Coronary artery (tissue), 2 donors: ENCODE results near the gene PLEKHG1.

Source experiments
- DNase-seq: peaks from one replicate; pipeline ENCODE4 v3.0.0-alpha.2; 2017; ENCODE audit warnings: low spot score
- H3K27ac ChIP-seq, 2 donors: fragments of 200-600 bp; sonication (generic); one replicate each; pipeline ENCODE4 v1.5.1; 2016 to 2019
- H3K4me3 ChIP-seq: fragments of 200-600 bp; sonication (generic); 2 replicates; pipeline ENCODE4 v1.5.1; 2016; ENCODE audit warnings: mild to moderate bottlenecking, moderate library complexity
- TF ChIP-seq, protein P1 (sequence below): fragments of 200-600 bp; sonication (generic); IDR thresholded peaks from one replicate; pipeline ENCODE4 v1.5.1; 2019; ENCODE audit warnings: antibody characterized with exemption

The PLEKHG1 gene

DNA sequence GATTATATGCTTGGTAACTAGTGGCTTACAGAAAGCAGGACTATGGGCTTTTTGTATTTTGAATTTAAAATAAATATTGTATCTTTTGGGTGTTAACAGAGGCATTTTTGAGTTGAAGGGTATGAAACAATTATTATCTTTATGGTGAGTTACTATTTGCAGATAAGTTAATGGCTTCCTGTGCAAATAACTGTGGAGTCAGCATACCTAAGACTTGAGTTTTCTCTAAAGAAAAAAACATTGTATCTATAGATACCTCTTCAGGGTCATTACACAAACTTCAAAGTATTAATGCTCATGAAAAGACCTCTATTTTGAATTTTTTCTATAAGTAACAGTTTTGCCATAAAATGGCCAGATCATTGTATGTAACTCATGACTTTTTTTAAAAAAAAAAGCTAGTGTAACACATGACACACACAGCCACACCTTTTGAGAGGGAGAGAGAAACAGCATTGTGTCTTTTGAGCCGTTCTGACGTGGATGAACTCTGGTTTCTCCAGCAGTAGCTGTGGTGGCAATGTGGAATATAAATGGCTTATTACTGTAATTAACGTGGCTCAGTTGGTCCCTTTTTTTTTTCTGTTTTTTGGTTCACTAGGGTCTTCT lies 36.3 kb downstream of the PLEKHG1 start:
- Histone ChIP-seq H3K4me3 (no peak overlapping the region), H3K27ac (no peak overlapping the region)
- DNase-seq: no peak
- TF ChIP-seq, protein P1, sequence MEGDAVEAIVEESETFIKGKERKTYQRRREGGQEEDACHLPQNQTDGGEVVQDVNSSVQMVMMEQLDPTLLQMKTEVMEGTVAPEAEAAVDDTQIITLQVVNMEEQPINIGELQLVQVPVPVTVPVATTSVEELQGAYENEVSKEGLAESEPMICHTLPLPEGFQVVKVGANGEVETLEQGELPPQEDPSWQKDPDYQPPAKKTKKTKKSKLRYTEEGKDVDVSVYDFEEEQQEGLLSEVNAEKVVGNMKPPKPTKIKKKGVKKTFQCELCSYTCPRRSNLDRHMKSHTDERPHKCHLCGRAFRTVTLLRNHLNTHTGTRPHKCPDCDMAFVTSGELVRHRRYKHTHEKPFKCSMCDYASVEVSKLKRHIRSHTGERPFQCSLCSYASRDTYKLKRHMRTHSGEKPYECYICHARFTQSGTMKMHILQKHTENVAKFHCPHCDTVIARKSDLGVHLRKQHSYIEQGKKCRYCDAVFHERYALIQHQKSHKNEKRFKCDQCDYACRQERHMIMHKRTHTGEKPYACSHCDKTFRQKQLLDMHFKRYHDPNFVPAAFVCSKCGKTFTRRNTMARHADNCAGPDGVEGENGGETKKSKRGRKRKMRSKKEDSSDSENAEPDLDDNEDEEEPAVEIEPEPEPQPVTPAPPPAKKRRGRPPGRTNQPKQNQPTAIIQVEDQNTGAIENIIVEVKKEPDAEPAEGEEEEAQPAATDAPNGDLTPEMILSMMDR: no peak

DNA sequence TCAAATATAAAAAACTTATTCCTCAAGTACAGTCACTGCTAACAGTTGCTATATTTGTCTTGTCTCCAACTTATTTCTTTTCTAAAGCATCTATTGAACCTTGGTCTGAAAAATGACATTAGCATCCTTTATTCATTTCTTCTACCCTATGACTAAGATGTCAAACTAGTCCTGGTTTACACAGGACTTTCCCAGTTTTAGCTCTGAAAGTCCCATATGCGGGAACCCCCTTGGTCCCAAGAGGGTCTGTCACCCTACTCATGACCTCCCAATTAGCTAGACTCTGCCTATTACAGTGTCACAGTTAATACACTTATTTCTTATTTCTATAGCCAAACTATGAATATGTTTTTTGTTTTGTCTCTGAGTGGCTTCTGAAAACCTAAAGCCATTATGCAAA lies 37.1 kb downstream of the PLEKHG1 start:
- TF ChIP-seq, protein P1: no peak
- DNase-seq: no peak
- Histone ChIP-seq H3K4me3 (no peak overlapping the region), H3K27ac (no peak overlapping the region)

DNA sequence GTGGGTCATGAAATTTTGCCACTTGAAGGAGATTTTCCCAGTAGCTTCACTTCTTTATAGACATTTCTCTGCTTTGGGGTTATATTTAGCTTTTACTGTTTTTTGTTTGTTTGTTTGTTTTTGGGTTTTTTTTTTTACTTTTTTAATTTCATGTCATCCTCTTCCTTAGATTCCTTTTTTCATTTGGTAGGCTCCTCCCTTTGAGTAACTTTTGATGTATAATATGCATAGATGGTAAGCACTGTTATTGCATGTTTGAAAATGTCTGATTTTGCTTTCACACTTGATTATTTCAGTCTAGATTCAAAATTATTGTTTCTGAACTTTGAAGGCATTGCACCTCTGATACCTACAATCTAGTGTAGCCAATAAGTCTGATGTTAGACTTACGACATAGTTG lies 37.6 kb downstream of the PLEKHG1 start:
- no peak overlapping the region for H3K4me3 ChIP-seq
- DNase-seq: no peak
- H3K27ac ChIP-seq: no peak overlapping the region
- TF ChIP-seq, protein P1: no peak

DNA sequence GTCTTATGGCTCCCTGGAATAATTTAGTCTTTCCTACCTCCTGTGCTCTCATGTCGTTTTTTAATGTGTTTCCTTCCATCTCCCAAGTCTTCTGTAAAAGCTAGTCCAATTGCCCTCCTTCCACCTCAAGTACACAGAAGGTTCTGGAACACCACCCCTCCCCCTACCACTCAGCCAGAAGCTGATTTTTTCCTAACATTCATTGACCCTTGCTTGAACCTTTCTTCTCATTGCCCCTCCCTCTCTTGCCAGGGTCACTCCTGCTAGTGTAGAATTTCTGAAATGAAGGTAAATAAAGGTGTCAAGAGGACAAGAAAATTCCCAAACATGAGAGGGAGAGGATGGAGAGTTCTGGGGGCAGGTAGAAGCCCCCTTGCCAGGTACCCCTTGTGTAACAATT lies 38.6 kb downstream of the PLEKHG1 start:
- Histone ChIP-seq H3K4me3 (no peak overlapping the region), H3K27ac (no peak overlapping the region)
- TF ChIP-seq, protein P1: no peak
- no peak for DNase-seq

DNA sequence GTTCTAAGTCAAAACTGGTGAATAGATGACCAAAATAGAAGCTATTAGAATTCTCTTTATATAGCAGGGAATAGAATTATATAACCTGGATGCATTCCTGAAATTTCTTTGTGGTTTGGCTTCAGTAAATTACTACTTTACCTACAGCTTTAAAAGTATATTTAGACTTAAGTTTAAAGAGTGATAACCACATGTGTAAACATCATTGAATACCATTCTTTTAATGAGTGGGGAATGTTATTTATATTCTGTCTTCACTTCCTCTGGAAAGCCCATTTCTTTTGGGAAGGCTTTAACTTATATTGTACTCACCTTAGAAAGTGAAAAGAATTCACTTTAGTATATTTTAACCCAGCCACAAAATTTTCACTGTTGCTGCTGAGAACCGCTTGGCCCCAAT lies 39.1 kb downstream of the PLEKHG1 start:
- no peak for DNase-seq
- Histone ChIP-seq H3K27ac (no peak overlapping the region), H3K4me3 (no peak overlapping the region)
- TF ChIP-seq, protein P1: no peak

DNA sequence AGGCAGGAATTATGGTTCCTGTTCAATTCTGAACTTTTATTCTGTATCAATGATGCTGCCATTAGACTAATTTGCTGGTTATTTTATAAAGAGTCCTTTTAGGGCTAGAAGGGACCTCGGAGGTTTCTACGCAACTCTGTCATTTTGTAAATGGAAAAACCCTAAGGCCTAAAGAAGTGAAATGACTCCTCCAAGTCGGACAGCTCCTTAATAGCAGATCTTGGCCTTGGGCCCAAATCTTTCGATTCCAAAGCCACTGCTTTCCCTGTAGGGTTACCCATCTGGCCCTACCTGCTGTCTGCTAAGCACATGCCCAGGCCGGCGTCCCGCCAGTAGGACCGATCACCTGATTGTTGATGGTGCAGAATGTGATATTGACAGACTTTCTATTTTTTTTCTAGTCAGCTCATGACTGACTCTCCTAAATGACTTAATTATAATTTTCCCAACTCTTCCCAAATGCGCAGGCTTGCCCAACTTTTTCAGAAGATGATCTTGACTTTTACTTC lies 40.2 kb downstream of the PLEKHG1 start:
- TF ChIP-seq, protein P1: no peak

DNA sequence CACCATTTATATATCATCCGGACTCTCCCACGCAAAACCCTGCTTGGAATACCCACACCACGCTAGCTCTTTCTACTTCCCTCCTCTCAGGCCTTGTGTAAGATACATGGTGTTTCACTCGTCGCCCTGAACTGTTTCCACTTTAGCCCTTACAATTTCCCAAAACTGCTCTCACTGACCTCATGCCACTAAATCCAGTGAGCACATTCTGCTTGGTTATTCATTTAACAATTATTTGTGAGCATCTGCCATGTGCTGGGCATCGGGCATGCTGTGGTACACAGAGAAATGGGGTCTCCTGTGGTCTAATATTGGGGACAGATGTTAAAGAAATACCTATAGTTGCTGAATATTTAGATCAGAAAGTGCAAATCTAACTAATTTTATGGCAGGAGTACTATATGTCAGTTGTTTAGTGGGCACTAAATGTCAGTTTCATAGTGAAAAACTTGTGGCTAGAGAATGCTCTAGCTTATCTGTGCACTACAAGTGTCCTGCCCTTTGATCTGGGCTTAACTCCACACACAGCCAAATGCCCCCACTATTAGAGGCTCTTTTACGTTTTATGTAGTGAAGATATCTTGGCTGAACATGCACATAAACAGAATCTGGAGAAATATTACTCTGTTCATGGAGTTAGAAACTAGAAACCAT lies 41.0 kb downstream of the PLEKHG1 start:
- TF ChIP-seq, protein P1: no peak
- no peak overlapping the region for H3K27ac ChIP-seq

More for the DNA sequence above, 40.2 kb downstream of the PLEKHG1 start:
- no peak for DNase-seq
- no peak overlapping the region for H3K27ac ChIP-seq
- no peak overlapping the region for H3K4me3 ChIP-seq

More for the DNA sequence above, 41.0 kb downstream of the PLEKHG1 start:
- H3K4me3 ChIP-seq: no peak overlapping the region
- no peak for DNase-seq
